HG03095 (cell line): ENCODE data around the gene CCNY.

ENCODE experiments used
- ATAC-seq: cut with Tn5 transposase; IDR thresholded peaks from one replicate; pipeline ENCODE4 v1.9.1; 2021; ENCODE audit warnings: moderate library complexity; ENCODE audit not compliant: unreplicated experiment

Gene CCNY

DNA sequence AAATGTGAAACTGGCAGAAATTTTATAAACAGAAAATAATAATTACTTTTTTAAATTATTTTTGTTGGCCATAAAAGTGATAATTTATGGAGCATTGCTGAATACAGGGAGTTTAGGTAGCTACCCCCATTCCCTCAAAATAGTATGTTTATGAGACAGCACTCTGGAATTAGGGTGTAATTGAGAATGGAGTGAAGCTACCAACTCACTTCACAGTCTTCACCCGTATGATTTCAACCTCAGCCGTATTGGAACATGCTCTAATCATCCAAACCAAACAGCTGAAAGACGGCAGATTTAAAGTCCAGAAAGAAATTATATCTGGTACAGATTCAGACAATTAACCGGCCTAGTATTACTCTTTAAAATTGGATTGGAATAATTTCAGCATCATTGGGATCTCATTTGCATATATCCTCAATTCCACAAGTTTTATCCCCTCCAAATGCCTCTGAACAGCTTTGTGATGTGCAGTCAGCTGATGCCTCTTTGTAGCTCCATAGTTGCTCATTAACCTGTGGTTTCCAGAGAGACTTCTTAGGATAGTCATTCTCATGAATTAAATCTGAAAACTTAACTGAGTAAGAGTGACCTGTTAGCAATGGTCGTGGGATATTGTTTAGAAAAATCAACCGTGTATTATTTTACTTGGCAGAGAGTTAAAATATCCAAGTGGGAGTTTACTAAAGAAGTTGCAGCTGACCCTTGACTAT, 209.7 kb downstream of the CCNY start:
- ATAC-seq: no peak

DNA sequence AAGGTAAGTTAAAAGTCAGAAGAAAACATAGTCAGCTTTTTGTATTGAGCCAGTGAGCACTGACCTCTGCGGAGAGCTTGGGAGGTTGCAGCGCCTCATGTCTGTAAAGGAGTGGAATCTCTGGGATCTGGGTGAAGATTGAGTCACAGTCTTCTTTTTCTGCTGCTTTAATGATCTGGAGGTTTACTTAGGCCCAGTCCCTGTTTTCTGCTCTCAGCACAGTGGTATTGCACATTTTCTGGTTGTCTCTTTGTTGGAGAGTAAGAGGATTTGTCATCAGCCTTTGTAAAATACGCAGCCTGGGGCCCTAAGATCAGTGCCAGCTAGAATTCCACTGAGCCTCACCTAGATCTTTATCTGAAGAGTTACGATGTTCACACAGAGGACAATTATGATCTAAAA, 210.5 kb downstream of the CCNY start:
- ATAC-seq: no peak

DNA sequence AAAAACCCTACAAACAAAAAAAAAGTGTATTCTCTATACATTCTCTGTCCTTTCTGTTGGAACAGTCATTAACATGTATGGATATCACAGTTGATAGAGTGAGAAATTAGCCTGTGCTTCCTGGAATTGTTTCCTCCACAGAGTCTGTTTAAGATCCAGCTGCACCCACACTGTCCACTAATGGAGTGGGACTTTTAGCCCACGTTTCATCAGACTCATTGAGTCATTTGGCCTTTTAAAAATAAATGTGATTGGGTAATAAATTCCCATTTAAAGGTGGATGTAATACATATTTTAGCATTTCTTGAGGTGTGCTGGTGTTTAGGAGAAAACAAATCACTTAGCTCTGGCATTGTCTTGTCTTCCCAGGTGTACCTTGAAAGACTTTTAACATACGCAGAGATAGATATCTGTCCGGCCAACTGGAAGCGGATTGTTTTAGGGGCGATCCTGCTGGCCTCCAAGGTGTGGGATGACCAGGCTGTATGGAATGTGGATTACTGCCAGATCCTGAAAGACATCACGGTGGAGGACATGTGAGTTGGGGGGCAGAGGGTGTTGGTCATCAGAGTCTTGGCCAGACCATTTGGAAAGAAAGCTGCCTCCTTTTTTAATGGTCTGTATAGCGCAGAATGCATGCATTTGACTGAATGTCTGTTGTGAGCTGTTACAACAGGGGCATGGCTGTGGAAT, 216.5 kb downstream of the CCNY start:
- ATAC-seq: no peak

DNA sequence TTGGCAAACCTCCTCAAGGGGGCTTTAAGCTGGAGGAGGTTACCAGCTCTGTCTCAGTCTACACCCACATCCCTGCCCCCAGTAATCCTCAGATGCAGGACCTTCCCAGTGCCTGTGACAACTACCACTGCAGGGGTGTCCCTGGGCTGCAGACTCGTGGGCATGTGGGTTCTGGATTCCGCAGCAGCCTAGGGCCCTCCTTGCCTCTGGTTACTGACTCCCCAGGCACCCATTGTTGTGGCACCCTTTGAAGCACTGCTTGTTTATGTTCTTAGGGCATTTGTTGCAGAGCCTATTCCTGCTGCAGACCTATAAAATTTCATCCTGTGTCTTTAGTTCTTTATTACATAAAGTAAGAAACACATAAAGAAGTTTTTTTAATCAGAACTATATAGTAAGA, 217.7 kb downstream of the CCNY start:
- no peak for ATAC-seq

DNA sequence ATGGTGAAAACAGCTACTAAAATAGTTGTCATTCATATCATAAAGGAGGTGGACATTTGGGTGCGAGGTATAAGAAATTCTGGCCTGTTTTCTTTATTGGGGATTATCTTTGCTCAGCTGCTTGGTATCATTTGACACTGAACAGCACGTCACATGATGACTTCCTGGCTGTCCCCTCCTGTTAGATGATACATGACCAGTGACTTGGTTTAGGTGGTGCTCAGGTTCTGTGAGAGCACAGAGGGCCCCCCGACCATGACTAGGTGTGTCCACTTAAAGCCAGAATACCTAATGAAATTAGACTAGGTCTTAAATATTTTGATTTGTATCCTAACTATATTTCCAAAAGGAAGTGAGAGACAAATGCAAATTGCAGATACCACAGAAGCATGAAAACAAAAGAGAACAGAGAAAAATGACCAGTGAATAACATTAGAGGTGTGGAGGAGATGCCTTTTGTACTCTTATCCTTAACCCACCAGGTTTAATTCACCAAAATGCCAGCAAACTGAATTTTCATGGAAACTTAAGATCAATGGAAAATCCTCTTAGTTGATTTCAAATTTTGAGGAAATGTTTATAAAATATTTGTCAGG, 218.2 kb downstream of the CCNY start:
- peak; percentile 75 for ATAC-seq

DNA sequence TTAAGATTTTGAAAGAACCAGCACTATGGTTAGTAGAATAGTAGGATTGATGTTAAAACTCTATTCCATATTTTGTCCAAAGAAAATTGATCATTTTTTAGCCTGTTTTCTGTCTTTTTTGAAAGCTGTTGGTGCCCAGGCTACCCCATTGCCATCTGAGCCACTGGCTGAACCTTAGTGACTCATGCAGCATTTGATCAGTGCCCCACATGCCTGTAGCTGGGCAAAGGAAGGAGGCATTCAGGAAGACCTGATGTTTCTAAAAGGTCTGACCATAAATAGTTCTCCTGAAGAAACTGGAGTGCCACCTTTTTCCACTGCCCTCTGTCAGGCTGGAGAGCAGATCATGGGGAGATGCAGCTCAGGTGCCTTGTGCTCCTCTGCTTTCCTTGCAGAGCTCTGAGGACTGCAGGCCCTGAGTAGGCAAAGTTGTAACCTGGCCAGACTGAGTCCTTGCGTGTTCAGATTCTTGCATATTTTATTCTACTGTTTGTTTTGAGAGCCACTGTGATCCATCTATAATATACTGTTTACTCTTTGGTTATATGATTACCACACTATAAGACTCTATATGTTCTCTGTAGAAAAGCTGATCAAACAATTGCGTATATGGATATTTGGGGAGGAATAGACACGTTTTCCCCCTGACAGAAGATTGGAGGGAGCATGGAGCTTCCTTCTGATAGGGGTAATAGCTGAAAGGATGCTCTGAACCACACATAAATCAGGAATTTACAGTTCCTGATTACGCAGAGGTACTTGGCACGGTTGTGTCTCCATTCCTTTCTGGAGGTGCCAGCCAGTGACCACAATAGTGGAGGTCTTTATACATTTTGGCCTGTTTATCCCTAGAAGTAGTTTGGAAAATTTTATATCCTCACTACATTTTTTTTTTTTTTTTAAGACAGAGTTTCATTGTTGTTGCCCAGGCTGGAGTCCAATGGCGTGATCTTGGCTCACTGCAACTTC, 219.9 kb downstream of the CCNY start:
- ATAC-seq: no peak

DNA sequence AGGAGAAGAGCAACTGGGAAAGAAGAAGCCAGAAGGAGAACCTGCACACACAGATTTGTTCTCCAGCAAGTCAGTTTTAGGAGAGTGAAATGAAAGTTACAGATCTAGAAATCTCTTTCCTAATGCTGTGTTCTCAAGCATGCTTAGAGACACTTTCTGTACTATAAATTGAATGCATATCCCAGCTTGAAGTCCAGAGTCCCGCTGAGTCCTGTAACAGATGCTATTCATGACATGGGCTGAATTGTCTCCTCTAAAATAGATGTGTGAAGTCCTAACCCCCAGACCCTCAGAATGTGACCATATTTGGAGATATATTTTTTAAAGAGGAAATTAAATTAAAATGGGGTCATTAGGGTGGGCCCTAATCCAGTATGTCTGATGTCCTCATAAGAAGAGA, 222.0 kb downstream of the CCNY start:
- no peak for ATAC-seq

DNA sequence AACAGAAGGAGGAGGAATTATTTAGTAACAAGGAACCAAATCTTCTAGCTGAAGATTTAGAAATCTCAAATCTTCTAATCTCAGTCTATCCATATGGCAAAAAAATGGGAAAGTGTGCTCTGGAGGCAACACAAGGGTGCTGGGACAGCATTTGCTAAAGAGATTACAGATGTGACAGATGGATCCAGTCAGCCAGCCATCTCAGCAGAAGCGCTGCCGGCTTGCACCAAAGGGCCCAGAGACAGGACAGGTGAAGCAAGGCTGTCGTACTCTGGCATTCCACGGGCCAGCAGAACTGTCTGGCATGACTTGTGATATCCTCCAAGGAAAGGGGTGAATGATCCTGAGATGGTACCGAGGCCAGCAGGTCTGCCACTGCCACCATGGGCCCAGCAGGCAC, 223.1 kb downstream of the CCNY start:
- no peak for ATAC-seq

DNA sequence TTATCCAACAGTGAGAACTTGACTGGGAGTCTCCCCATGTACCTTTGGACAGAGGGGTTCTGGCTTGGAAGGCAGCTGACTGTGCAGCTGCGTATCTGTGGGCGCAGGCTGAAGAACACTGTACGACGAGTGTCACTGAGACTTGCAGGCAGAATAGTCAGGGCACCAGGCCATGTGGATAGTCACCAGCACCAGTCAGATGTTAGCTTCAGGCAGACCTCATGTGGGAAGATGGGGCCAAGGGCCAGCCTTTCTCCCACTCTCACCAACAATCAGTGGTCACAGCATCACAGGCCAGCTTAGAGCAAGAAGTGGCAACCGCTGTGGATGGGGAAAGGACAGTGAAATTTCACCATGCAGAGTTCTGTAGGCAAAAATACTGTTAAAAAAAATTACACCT, 225.4 kb downstream of the CCNY start:
- no peak for ATAC-seq

DNA sequence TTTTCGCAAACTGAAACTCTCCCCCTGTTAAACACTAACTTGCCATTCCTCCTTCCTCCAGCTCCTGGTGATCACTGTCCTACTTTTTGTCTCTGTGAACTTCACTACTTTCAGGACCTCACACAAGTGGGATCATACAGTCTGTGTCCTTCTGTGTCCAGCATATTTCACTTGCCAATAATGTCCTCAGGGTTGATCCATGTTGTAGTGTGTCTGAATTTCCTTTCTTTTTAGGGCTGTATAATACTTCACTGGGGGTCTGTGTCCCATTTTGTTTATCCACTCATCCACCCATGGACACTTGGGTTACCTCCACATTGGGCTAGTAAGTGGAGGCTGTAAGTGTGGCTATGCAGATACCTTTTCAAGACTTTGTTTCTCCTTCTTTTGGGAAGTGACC, 226.1 kb downstream of the CCNY start:
- no peak for ATAC-seq

DNA sequence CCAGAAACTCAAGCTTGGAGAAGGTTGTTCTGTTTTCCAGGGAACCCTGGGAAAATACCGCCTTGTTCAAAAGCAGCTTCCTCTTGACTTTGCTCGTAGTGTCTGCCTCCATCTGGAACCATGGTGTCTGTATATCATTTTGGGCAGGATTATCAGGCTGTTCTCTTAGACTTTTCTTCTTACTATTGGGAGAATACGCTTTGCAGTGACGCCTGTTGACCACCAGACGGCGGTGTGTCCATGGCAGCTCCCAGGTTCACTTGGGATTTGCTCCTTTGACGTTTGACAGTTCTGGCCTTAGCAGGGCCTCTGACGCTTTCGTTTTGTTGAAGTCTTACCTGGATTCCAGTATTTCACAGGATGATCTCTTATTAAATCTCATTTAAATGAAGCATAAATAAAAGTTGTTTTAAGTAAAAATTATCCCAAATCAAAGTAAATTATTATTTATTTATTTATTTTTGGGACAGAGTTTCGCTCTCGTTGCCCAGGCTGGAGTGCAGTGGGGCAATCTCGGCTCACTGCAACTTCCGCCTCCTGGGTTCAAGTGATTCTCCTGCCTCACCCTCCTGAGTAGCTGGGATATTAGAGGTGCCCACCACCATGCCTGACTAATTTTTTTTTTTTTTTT, 227.1 kb downstream of the CCNY start:
- no peak for ATAC-seq

DNA sequence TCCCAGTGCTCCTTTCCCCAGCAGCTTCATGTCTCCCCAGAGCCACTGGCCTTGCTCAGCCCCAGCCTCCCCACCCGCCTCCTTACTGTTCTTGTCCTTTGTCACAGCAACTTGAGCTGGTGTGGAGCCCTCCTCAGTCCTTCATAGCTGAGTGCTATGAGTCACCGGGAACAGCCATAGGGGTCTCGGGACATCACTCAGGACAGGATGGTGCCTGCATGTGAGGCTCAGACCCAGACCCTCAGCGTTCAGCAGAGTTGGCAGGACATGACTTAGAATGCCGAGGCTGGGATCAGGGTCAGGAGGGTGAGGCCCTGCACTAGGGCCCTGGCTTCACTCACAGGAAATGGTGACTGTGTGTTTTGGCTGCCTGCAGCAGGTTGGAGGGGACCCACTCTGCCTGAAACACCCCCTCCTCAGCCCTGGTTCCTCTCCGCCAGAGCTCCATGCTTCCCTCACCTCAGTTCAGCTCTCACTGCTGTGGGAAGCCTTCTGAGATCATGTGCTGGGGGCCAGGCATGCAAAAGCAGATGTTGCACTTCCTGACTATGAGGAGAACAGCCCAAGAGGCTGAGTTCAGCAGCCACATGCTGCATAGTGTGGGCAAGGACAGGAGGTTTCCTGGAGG, 228.1 kb downstream of the CCNY start:
- ATAC-seq: peak; percentile 64

DNA sequence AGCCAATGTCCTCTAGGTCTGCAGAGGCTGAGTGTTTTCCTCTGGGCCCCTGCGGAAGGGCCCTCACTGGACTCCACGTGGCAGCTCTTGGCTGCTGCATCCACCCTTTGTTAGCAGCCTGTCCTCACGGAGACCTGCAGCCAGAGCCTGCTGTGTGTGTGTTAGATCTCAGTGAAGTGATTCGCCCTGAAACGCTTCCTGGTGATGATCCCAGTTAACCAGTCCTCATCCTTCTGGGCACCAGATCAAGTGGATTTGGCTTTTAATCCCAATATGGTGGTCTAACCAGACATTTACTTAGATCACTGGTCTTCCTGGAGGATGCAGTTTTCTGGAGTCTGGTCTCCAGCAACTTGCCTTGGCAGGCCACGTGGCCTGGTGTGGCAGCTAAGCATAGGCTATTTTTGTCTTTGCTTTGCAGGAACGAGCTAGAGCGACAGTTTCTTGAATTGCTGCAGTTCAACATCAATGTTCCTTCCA, 229.3 kb downstream of the CCNY start:
- ATAC-seq: no peak

DNA sequence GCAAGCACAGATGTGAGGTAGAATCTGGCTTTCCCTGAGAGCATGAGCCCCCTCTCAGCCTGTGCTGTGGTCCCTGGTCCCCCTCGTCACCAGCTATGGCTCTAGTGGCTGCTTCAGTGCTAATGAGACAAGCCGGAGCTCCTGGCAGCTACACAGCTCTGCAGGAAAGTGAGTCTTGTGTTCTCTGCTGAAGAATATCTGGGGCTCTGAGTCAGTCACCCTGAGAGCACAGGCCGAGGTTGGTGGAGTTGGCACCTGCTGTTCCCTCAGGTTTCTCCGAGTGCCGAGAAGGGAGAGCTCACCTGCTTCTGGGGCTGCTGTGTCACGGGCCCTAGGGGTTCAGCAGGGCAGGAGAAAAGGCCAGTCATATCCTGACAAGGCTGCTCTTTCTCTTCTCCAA, 231.6 kb downstream of the CCNY start:
- no peak for ATAC-seq

DNA sequence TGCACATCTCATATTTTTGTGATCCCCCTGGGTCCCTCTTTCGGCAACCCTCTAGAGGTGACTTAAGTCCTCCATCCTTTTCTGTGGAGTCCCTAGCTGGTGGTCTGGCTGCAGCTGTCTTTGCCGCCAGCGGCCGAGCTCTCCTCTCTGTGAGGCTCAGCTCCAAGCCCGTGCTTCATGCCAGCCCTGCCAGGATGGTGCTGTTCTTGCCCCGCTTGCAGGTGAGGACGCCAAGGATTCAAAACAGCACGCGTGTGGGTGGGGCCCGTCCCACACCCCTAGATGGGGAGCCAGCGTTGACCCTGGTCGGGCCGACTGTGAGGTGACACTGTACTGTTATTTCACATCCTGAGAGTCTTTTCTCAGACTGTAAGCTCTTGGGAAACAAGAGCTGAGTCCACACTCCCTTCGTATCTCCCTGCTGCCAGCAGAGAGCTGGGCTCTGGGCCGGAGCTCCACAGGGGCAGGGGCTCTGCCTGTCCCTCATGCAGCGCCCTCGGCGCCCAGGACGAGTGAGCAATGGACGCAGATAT, 232.2 kb downstream of the CCNY start:
- no peak for ATAC-seq

DNA sequence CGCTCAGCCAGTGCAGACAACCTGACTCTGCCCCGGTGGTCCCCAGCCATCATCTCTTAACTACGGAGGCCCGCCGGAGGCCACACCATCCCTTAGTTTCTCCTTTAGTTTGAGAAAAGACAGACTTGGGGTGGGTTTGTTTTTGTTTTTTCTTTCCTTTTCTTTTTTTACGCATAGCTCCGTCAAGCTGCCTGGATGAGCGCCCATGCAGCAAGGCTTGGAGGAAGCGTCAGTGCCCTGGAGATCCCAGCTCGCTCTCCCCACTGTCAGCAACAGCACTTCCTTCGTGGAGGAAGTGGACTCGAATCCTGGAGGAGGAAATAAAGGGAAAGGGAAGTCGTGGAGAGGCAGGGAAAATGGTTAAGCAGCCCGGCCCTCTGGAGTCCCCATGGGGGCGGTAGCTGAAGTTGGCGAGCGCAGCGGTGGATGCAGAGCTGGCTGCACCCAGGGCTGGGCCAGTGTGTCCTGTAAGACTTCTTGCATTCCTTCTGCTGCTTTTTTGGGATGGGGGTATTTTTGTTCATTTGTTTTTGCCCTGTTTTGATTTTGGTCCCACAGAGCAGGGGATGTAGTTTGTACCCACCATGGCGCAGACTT, 232.9 kb downstream of the CCNY start:
- no peak for ATAC-seq

DNA sequence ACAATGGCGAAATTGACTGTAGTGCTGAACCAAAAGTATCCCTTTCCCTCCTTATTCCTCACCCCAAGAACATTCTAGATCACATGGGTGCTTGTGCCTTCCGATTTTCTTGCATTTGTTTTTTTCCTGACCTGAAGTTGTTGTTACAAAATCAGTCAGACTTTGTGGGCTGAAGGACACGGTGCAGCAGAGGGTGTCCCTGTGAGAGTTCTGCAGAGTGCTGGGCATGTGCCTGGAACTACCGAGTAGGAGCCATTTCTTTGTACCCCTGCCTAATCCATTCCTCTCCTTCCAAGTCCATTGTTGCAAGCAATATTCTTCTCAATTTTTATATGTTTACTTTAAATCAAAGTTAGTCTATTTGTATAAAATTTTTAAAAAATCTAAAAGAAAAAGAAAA, 233.5 kb downstream of the CCNY start:
- ATAC-seq: no peak

DNA sequence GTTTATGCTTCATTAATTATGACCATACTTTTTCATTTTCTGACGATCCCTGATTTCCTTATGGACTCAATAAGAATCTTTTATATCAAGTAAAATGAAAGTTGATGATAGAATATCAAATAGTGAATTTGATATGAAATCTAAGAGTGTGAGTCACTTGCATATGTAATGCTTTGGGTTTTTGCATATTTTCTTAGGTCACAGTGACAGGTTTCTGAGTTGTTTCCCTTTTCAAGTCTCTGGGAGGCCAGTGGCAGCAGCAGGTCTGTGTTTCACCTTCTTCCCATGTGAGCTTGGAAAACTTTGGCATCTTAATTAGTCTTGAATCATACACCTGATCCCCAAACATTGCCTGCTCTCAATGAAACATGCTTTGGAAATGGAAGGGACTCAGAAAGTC, 234.1 kb downstream of the CCNY start:
- ATAC-seq: no peak

DNA sequence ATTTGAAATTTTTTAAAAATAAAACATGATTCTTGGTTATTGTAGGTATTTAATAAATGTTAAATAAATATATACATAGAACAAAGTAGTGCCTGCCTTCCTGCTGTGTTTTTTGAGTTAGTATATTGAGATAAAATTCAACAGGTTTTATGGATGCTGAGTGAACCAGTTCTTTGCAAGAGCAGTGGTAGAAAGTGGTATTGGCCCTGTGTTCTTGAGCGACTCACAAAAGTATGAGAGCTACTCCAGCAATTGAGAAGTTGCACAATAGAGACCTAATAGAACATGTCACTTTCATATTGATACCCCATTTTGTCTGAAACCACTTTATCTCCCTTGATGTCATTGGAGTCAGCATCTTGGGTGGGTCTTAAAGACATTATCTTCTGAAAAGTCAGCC, 236.3 kb downstream of the CCNY start:
- no peak for ATAC-seq

DNA sequence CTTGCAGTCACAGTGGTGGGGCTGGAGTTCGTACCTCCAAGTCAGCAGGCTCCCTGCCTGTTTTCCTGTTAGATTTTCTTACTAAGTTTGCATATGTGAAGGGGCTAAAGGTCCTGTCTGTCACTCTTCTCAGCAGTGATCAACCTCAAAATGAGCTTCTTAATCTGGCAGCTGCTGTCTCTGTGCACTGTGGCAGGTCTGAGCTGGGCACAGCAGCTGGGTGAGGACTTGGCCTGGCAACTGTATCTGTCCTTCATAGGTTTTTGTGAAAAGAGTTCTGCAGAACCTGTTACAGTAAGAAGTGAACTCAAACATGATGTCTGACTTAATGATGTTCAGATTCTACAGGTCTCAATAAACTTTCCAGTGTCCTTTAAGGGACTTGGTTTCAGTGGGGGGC, 237.5 kb downstream of the CCNY start:
- ATAC-seq: no peak
